Measurements from ENCODE around the gene CLASRP. TPM values are rescaled to one million over a fixed set of nuclear protein-coding genes. Genes with fewer than 3 reads are reported as not detected.

CLASRP gene
- total RNA-seq, 1 donor from 2014 or later = 172 TPM

DNA sequence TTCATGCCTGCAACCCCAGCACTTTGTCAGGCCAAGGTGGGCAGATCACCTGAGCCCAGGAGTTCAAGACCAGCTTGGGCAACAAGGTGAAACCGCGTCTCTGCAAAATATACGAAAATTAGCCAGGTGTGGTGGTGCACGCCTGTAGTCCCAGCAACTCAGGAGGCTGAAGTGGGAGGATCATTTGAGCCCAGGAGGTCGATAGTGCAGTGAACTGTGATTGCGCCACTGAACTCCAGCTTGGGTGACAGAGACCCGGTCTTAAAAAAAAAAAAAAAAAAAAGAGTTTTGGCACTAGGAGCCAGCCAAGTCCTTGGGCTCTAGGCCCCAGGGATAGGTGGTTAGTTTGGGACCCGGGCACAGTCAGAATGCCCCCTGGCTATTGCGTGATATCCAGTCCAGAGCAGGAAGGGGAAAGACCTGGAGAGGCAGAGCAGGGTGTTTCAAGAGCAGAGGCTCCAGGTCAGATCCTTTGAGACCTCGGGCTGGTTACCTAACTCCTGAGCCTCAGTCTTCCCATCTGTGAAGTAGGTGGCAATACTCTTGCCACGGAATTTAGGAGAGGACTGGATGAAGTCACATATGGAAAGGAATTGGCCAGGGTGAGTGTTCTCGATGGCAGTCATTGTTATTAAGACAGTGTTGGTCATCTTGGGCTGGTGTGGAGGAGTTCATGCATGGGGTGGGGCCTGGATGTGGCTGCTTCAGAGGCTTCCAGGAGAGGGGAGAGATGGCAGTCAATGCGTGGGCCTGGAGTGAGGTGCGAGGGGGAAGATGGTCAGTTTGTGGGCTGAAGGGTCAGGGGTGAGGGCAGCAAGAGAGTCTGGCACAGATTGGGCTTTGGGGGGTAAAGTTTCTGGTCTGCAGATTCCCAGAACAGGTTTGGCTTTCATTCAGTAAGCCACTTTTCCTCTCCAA lies 56.9 kb downstream of the CLASRP start:
- DNase-seq (no peak), ATAC-seq (ENCODE audit: low read depth) (no peak)
- intact Hi-C loops (cut with micrococcal nuclease) = no loop called here
- H3K27ac Mint-ChIP-seq = no peak overlapping the region
- ChIA-PET POLR2A (no interaction called here), CTCF (interaction anchor here (1.0 kb wide), 1 partner anchor 87 kb away, joined by 4 read pairs; no protein-coding TSS in a partner anchor)
- TF ChIP-seq CTCF (IDR thresholded peaks at IDR 0.05) = no peak
- H3K27me3 Mint-ChIP-seq = no peaks in the 10 kb centered on the region
- H3K4me1 Mint-ChIP-seq = peaks cover 63% of the 10 kb centered on the region
- H3K36me3 Mint-ChIP-seq (ENCODE audit: low read depth) = peaks cover 18% of the 10 kb centered on the region
- H3K4me3 Mint-ChIP-seq = peak overlapping the region; percentile 25
- no peaks in the 10 kb centered on the region for H3K9me3 Mint-ChIP-seq

GRCh38 chr19:45096700-45097099 lies 57.9 kb downstream of the CLASRP start:
- DNase-seq (no peak), ATAC-seq (ENCODE audit: low read depth) (no peak)
- CTCF ChIA-PET = no interaction called here
- TF ChIP-seq CTCF (IDR thresholded peaks at IDR 0.05) = no peak
- peaks cover 12% of the 10 kb centered on the region for H3K36me3 Mint-ChIP-seq (ENCODE audit: low read depth)
- POLR2A ChIA-PET = no interaction called here
- H3K9me3 Mint-ChIP-seq = no peaks in the 10 kb centered on the region
- peaks cover 56% of the 10 kb centered on the region for H3K4me1 Mint-ChIP-seq
- peak overlapping the region; percentile 26 for H3K27ac Mint-ChIP-seq
- H3K4me3 Mint-ChIP-seq = no peak overlapping the region
- H3K27me3 Mint-ChIP-seq = no peaks in the 10 kb centered on the region
- intact Hi-C loops (cut with micrococcal nuclease) = no loop called here

- TF ChIP-seq CTCF (IDR thresholded peaks at IDR 0.05) = no peak
- CTCF ChIA-PET = no interaction called here
These were observed 58.6 kb downstream of the CLASRP start for GRCh38 chr19:45097450-45097775.

DNA sequence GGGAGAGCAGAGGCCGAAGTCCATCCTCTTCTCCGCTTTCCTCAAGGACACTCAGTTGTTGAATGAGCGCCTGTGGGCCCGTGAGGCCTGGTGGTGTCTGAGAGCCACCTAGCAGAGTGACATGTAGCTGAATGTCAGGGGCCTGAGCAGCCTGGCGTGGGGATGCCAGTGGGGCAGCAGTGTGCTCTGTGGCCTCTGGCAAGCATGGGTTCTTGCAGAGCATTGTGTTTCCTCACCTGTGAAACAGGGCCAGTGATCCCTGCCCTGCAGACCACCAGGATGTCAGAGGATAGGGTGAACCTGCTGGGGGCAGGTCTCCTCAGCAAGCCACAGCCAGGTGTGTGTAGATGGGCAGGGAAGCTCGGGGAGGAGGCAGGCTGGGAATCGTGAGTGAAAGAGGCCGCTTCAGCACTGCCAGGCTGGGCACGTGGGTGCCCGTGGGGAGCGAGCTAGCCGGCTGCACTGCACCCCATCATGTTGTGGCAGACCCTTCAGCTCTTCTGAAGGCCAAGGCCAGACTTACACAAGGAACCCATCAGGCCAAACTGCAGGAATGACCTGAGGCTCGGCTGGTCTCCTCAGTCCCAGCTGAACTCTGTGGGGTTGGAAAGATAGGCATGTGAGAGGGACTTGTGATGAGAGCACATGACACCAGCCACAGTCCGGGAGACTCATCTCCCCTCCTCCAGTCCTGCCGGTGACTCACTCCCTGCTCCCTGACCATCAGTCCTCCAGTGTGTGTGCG lies 59.1 kb downstream of the CLASRP start:
- intact Hi-C loops (cut with micrococcal nuclease) = no loop called here
- no peak for DNase-seq
- Mint-ChIP-seq H3K27ac (no peak overlapping the region), H3K36me3 (ENCODE audit: low read depth) (peaks cover 5% of the 10 kb centered on the region), H3K9me3 (no peaks in the 10 kb centered on the region), H3K4me1 (peaks cover 55% of the 10 kb centered on the region), H3K4me3 (no peak overlapping the region), H3K27me3 (no peaks in the 10 kb centered on the region)
- no peak for ATAC-seq (ENCODE audit: low read depth)
- TF ChIP-seq CTCF (IDR thresholded peaks at IDR 0.05) = no peak
- POLR2A ChIA-PET = interaction anchor here (1.3 kb wide), 1 partner anchor 18 kb away, joined by 3 read pairs; the partner anchor contains the start of gene GEMIN7
- CTCF ChIA-PET = no interaction called here

More at GRCh38 chr19:45097450-45097775, 58.6 kb downstream of the CLASRP start:
- no peak for DNase-seq
- Mint-ChIP-seq H3K36me3 (ENCODE audit: low read depth) (peaks cover 9% of the 10 kb centered on the region), H3K27me3 (no peaks in the 10 kb centered on the region), H3K27ac (no peak overlapping the region), H3K4me1 (peaks cover 55% of the 10 kb centered on the region), H3K4me3 (no peak overlapping the region), H3K9me3 (no peaks in the 10 kb centered on the region)
- intact Hi-C loops (cut with micrococcal nuclease) = no loop called here
- POLR2A ChIA-PET = no interaction called here
- ATAC-seq (ENCODE audit: low read depth) = no peak

Data from activated B cell treated with CpG ODN at 0.5 μM for 24 hours (primary cell).